Measurements from ENCODE around the gene CDCA5. TPM values are rescaled to one million over a fixed set of nuclear protein-coding genes. Genes with fewer than 3 reads are reported as not detected.
A peak's percentile ranks its signal among the peaks of the same experiment; 100 is the strongest.

The CDCA5 gene
- total RNA-seq, 1 experiment from 2014 or later: 73.4 TPM

DNA sequence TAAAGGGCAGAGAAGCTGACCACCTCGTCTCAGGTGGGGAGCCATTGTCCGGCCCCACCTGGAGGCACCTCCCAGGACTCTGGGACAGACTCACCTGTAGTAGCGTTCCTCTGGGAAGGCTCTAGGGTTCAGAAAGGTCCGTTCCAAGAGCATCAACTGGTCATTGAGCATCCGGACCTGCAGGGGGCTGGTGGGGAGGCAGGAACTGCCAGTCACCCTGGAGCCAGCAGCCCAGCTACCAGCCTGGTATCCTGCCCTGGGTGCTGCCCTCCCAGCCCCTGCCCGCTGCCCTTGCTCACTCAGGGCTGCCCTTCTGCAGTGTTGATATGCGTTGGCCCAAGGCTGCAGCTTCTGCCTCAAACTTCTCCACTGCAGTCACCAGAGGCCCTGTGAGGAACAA, 38.1 kb downstream of the CDCA5 start:
- CTCF ChIA-PET: no interaction called here

DNA sequence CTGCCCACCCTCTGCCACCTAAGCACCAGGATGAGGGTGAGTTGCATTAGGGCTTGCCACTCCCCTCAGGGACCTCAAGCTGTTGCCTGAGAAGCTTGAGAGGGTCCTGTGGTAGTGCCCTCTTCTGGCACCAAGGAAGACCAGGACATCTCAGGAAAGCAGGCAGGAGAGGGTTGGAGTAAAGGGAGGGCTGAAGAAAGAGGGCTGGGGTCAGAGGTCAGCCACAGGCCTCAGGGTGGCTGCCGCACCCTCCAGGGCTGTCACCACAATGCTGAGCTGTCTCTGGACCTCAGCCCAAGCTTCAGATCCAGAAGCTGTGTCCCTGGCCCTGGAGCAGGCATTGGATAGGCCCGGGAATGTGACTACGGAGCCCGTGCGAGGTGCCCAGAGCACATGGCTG, 38.8 kb downstream of the CDCA5 start:
- Histone ChIP-seq H3K36me3 (ENCODE audit: low read depth, low read length) (peaks cover 16% of the 10 kb centered on the region), H3K4me3 (ENCODE audit: low read length) (no peak overlapping the region), H3K9ac (ENCODE audit: low read length) (no peak overlapping the region), H3K4me2 (ENCODE audit: low read length) (no peak overlapping the region), H3F3A (ENCODE audit: low read length, unreplicated experiment) (peaks cover 3% of the 10 kb centered on the region), H3K27me3 (ENCODE audit: low read length) (no peaks in the 10 kb centered on the region), H3K9me3 (ENCODE audit: low read length) (no peaks in the 10 kb centered on the region), H3K79me2 (ENCODE audit: low read length) (peaks cover 35% of the 10 kb centered on the region), H3K27ac (ENCODE audit: low read length) (no peak overlapping the region), H2AFZ (ENCODE audit: low read length) (no peak overlapping the region), H3K4me1 (ENCODE audit: insufficient read depth, low read length) (peaks cover 31% of the 10 kb centered on the region), H4K20me1 (ENCODE audit: low read length) (peaks cover 5% of the 10 kb centered on the region; the same call in 1 of the 2 replicates), H3K9me2 (replicated peaks; ENCODE audit: low read length) (no peaks in the 10 kb centered on the region)
- no peak for DNase-seq
- TF ChIP-seq CTCF (conservative IDR thresholded peaks at IDR 0.05; ENCODE audit: low read depth, low read length) (no peak), EZH2 (IDR thresholded peaks at IDR 0.05; ENCODE audit: low read length, unreplicated experiment) (no peak), EZH2phosphoT487 (IDR thresholded peaks at IDR 0.05; ENCODE audit: borderline replicate concordance, low read length) (no peak)
- POLR2A ChIA-PET (ENCODE audit: unreplicated experiment): interaction anchor here (0.7 kb wide), 1 partner anchor 617 kb away, joined by 3 read pairs; no protein-coding TSS in a partner anchor
- BruUV-seq (replicated peaks): no TSS peak
- CTCF ChIA-PET: no interaction called here
- ATAC-seq: no peak
- intact Hi-C loops (cut with micrococcal nuclease): no loop called here

More for the DNA sequence above, 38.1 kb downstream of the CDCA5 start:
- H2AFZ ChIP-seq (ENCODE audit: low read length): no peak overlapping the region
- H3K9me2 ChIP-seq (replicated peaks; ENCODE audit: low read length): no peaks in the 10 kb centered on the region
- peaks cover 5% of the 10 kb centered on the region; the same call in 1 of the 2 replicates for H4K20me1 ChIP-seq (ENCODE audit: low read length)
- POLR2A ChIA-PET (ENCODE audit: unreplicated experiment): no interaction called here
- no peaks in the 10 kb centered on the region for H3K27me3 ChIP-seq (ENCODE audit: low read length)
- ATAC-seq: no peak
- no peak for DNase-seq
- H3F3A ChIP-seq (ENCODE audit: low read length, unreplicated experiment): no peaks in the 10 kb centered on the region
- H3K4me1 ChIP-seq (ENCODE audit: insufficient read depth, low read length): peaks cover 25% of the 10 kb centered on the region
- no peak overlapping the region for H3K4me2 ChIP-seq (ENCODE audit: low read length)
- intact Hi-C loops (cut with micrococcal nuclease): no loop called here
- no peaks in the 10 kb centered on the region for H3K9me3 ChIP-seq (ENCODE audit: low read length)
- H3K79me2 ChIP-seq (ENCODE audit: low read length): peaks cover 35% of the 10 kb centered on the region
- no peak overlapping the region for H3K4me3 ChIP-seq (ENCODE audit: low read length)
- no peak overlapping the region for H3K27ac ChIP-seq (ENCODE audit: low read length)
- no peak overlapping the region for H3K9ac ChIP-seq (ENCODE audit: low read length)
- TF ChIP-seq EZH2phosphoT487 (IDR thresholded peaks at IDR 0.05; ENCODE audit: borderline replicate concordance, low read length) (no peak), CTCF (conservative IDR thresholded peaks at IDR 0.05; ENCODE audit: low read depth, low read length) (no peak)
- no TSS peak for BruUV-seq (replicated peaks)
- peaks cover 16% of the 10 kb centered on the region for H3K36me3 ChIP-seq (ENCODE audit: low read depth, low read length)

DNA sequence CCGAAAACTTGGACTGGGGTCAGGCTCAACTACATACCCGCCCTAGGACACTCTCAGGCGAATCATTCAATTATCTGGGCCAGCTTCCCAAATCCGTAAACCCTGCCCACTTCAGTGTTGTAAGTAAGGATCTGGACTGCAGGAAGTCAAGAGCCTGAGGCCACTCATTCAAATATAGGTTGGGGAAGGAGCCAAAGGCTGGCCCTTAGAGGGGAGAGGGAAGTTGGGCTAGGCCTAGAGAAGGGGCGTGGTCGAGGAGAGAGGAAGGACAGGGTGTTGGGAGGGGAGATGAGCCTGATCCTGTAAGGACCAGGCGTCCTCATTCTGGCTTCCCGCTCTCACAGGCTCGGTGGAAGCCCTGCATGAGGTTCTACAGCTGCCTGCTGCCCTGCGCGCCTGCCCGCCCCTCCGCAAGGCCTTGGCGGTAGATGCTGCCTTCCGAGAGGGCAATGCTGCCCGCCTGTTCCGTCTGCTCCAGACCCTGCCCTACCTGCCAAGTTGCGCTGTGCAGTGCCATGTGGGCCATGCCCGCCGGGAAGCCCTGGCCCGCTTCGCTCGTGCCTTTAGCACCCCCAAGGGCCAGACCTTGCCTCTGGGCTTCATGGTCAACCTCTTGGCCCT, 39.8 kb downstream of the CDCA5 start:
- intact Hi-C loops (cut with micrococcal nuclease): loop anchor here (2.0 kb wide), 1 partner anchor 41 kb away; the partner anchor contains the start of genes CDCA5 and ZFPL1
- no TSS peak for BruUV-seq (replicated peaks)
- H3K36me3 ChIP-seq (ENCODE audit: low read depth, low read length): peaks cover 16% of the 10 kb centered on the region
- peaks cover 5% of the 10 kb centered on the region; the same call in 1 of the 2 replicates for H4K20me1 ChIP-seq (ENCODE audit: low read length)
- ChIA-PET CTCF (no interaction called here), POLR2A (ENCODE audit: unreplicated experiment) (no interaction called here)
- ATAC-seq: peak; percentile 9
- H3F3A ChIP-seq (ENCODE audit: low read length, unreplicated experiment): peaks cover 3% of the 10 kb centered on the region
- DNase-seq: peak; percentile 84
- no peak overlapping the region for H3K9ac ChIP-seq (ENCODE audit: low read length)
- H3K4me3 ChIP-seq (ENCODE audit: low read length): peak overlapping the region; percentile 97; the same call in 1 of the 2 replicates
- H3K79me2 ChIP-seq (ENCODE audit: low read length): peaks cover 35% of the 10 kb centered on the region
- H3K27ac ChIP-seq (ENCODE audit: low read length): peak overlapping the region; percentile 43
- no peaks in the 10 kb centered on the region for H3K9me3 ChIP-seq (ENCODE audit: low read length)
- no peaks in the 10 kb centered on the region for H3K9me2 ChIP-seq (replicated peaks; ENCODE audit: low read length)
- H3K27me3 ChIP-seq (ENCODE audit: low read length): no peaks in the 10 kb centered on the region
- H3K4me1 ChIP-seq (ENCODE audit: insufficient read depth, low read length): peaks cover 35% of the 10 kb centered on the region
- H2AFZ ChIP-seq (ENCODE audit: low read length): no peak overlapping the region
- no peak for TF ChIP-seq CTCF (conservative IDR thresholded peaks at IDR 0.05; ENCODE audit: low read depth, low read length)
- TF ChIP-seq EZH2phosphoT487 (IDR thresholded peaks at IDR 0.05; ENCODE audit: borderline replicate concordance, low read length): no peak
- TF ChIP-seq EZH2 (IDR thresholded peaks at IDR 0.05; ENCODE audit: low read length, unreplicated experiment): no peak
- H3K4me2 ChIP-seq (ENCODE audit: low read length): peak overlapping the region; percentile 98
